Astrocyte (in vitro differentiated cells and primary cell): ENCODE measurements around the gene MYPN. TPM values are rescaled to one million over a fixed set of nuclear protein-coding genes. Genes with fewer than 3 reads are reported as not detected.

ENCODE experiments used
- DNase-seq: peaks from one replicate; pipeline ENCODE4 v3.0.0-alpha.2; 2010; ENCODE audit warnings: low read depth
- FAIRE-seq: peaks from 2 replicates; lab custom pipeline; 2011; peaks lifted over from hg19 to GRCh38; lab: Jason Lieb, UNC
- H2AFZ ChIP-seq: 2 replicates; pipeline ENCODE4 v1.6.0; 2012; ENCODE audit warnings: low read depth, low read length, inconsistent platforms
- H3K27ac ChIP-seq: 2 replicates; pipeline ENCODE4 v1.5.1; 2011; ENCODE audit warnings: low read depth, low read length, inconsistent platforms
- H3K27me3 ChIP-seq: 2 replicates; pipeline ENCODE4 v1.6.0; 2011; ENCODE audit warnings: low read length, inconsistent platforms; ENCODE audit not compliant: insufficient read depth
- H3K36me3 ChIP-seq: 2 replicates; pipeline ENCODE4 v1.5.1; 2011; ENCODE audit warnings: low read length, inconsistent platforms; ENCODE audit not compliant: insufficient read depth
- H3K4me1 ChIP-seq: 2 replicates; pipeline ENCODE4 v1.5.1; 2011; ENCODE audit warnings: low read length, inconsistent platforms; ENCODE audit not compliant: insufficient read depth
- H3K4me2 ChIP-seq: 2 replicates; pipeline ENCODE4 v1.6.0; 2012; ENCODE audit warnings: low read length, inconsistent platforms
- H3K4me3 ChIP-seq: 2 replicates; pipeline ENCODE4 v1.5.1; 2011; ENCODE audit warnings: low read depth, mild to moderate bottlenecking, low read length, inconsistent platforms; ENCODE audit not compliant: insufficient read depth
- H3K79me2 ChIP-seq: 2 replicates; pipeline ENCODE4 v1.6.0; 2012; ENCODE audit warnings: mild to moderate bottlenecking, low read length, inconsistent platforms; ENCODE audit not compliant: insufficient read depth
- H3K9ac ChIP-seq: 2 replicates; pipeline ENCODE4 v1.6.0; 2012; ENCODE audit warnings: mild to moderate bottlenecking, low read length, inconsistent platforms
- H3K9me3 ChIP-seq: 2 replicates; pipeline ENCODE4 v1.5.1; 2012; ENCODE audit warnings: low read depth, mild to moderate bottlenecking, low read length, inconsistent platforms; ENCODE audit not compliant: insufficient read depth
- H4K20me1 ChIP-seq: 2 replicates; pipeline ENCODE4 v1.6.0; 2012; ENCODE audit warnings: low read length, inconsistent platforms; ENCODE audit not compliant: insufficient read depth
- H3K27ac Mint-ChIP-seq: one replicate; pipeline ENCODE4 v1.8.0; 2021; ENCODE audit warnings: mild to moderate bottlenecking, mixed read lengths; ENCODE audit not compliant: unreplicated experiment
- H3K27me3 Mint-ChIP-seq: one replicate; pipeline ENCODE4 v1.8.0; 2021; ENCODE audit warnings: low read depth, mixed read lengths; ENCODE audit not compliant: unreplicated experiment
- H3K36me3 Mint-ChIP-seq: one replicate; pipeline ENCODE4 v1.8.0; 2021; ENCODE audit warnings: low read depth, mixed read lengths; ENCODE audit not compliant: unreplicated experiment
- H3K4me1 Mint-ChIP-seq: one replicate; pipeline ENCODE4 v1.8.0; 2021; ENCODE audit warnings: low read depth, mixed read lengths; ENCODE audit not compliant: unreplicated experiment
- H3K4me3 Mint-ChIP-seq: one replicate; pipeline ENCODE4 v1.8.0; 2021; ENCODE audit warnings: mild to moderate bottlenecking, moderate library complexity, mixed read lengths; ENCODE audit not compliant: unreplicated experiment
- H3K9me3 Mint-ChIP-seq: one replicate; pipeline ENCODE4 v1.8.0; 2021; ENCODE audit warnings: mild to moderate bottlenecking, mixed read lengths; ENCODE audit not compliant: unreplicated experiment
- CTCF ChIP-seq: IDR thresholded peaks from 2 replicates; pipeline ENCODE4 v1.5.1; 2011; ENCODE audit warnings: low read depth, mild to moderate bottlenecking, inconsistent platforms, low read length, moderate library complexity; ENCODE audit not compliant: insufficient read depth
- EZH2 ChIP-seq: IDR thresholded peaks from 2 replicates; pipeline ENCODE4 v1.6.1; 2012; ENCODE audit warnings: mild to moderate bottlenecking, low read length, inconsistent platforms; ENCODE audit not compliant: insufficient read depth
- total RNA-seq: library from RNA; stranded (reverse); gene quantifications from 2 replicates; pipeline ENCODE4 v1.2.1, GENCODE V29; 2021

Gene MYPN
- total RNA-seq, 1 donor from 2014 or later, result 0.11 TPM

- no peaks in the 10 kb centered on the region for H3K27me3 Mint-ChIP-seq
- H3K4me3 Mint-ChIP-seq, result no peak overlapping the region
- H3K4me1 ChIP-seq, result peaks cover 26% of the 10 kb centered on the region
- no peaks in the 10 kb centered on the region for H3K36me3 Mint-ChIP-seq
- peak overlapping the region; percentile 74 for H3K27ac ChIP-seq
- H3K27me3 ChIP-seq, result no peaks in the 10 kb centered on the region
- peak; percentile 99 for DNase-seq
- no peaks in the 10 kb centered on the region for H3K79me2 ChIP-seq
- H3K4me3 ChIP-seq, result peak overlapping the region; percentile 13
- peak overlapping the region; percentile 70 for H3K4me2 ChIP-seq
- FAIRE-seq, result peak; percentile 94
- H3K9me3 Mint-ChIP-seq, result no peaks in the 10 kb centered on the region
- peaks cover 18% of the 10 kb centered on the region for H3K4me1 Mint-ChIP-seq
- peak overlapping the region; percentile 61 for H3K9ac ChIP-seq
- TF ChIP-seq CTCF (no peak), EZH2 (no peak)
- peak overlapping the region; percentile 83 for H3K27ac Mint-ChIP-seq
- H3K9me3 ChIP-seq, result no peaks in the 10 kb centered on the region
- no peaks in the 10 kb centered on the region for H4K20me1 ChIP-seq
- H3K36me3 ChIP-seq, result no peaks in the 10 kb centered on the region
- peak overlapping the region; percentile 12 for H2AFZ ChIP-seq
Measured at GRCh38 chr10:68153473-68154210, 44.4 kb downstream of the MYPN start.

- no peak overlapping the region for H3K4me3 Mint-ChIP-seq
- FAIRE-seq (no peak), DNase-seq (peak; percentile 71)
Measured at GRCh38 chr10:68154211-68154497, 44.9 kb downstream of the MYPN start.

More at GRCh38 chr10:68154211-68154497, 44.9 kb downstream of the MYPN start:
- Mint-ChIP-seq H3K4me1 (peaks cover 18% of the 10 kb centered on the region), H3K9me3 (no peaks in the 10 kb centered on the region), H3K36me3 (no peaks in the 10 kb centered on the region), H3K27ac (peak overlapping the region; percentile 83), H3K27me3 (no peaks in the 10 kb centered on the region)
- TF ChIP-seq CTCF (no peak), EZH2 (no peak)
- Histone ChIP-seq H3K27ac (peak overlapping the region; percentile 74), H3K9ac (peak overlapping the region; percentile 61), H3K79me2 (no peaks in the 10 kb centered on the region), H3K4me1 (peaks cover 26% of the 10 kb centered on the region), H3K9me3 (no peaks in the 10 kb centered on the region), H3K4me2 (peak overlapping the region; percentile 70), H3K36me3 (no peaks in the 10 kb centered on the region), H3K27me3 (no peaks in the 10 kb centered on the region), H2AFZ (peak overlapping the region; percentile 12), H3K4me3 (peak overlapping the region; percentile 13), H4K20me1 (no peaks in the 10 kb centered on the region)
